Measurements from ENCODE around the gene ACOXL. TPM values are rescaled to one million over a fixed set of nuclear protein-coding genes. Genes with fewer than 3 reads are reported as not detected.

Gene ACOXL
- total and polyA plus RNA-seq, 12 donors, result 0.05 to 0.19 (median 0.12) TPM; not detected in 8

DNA sequence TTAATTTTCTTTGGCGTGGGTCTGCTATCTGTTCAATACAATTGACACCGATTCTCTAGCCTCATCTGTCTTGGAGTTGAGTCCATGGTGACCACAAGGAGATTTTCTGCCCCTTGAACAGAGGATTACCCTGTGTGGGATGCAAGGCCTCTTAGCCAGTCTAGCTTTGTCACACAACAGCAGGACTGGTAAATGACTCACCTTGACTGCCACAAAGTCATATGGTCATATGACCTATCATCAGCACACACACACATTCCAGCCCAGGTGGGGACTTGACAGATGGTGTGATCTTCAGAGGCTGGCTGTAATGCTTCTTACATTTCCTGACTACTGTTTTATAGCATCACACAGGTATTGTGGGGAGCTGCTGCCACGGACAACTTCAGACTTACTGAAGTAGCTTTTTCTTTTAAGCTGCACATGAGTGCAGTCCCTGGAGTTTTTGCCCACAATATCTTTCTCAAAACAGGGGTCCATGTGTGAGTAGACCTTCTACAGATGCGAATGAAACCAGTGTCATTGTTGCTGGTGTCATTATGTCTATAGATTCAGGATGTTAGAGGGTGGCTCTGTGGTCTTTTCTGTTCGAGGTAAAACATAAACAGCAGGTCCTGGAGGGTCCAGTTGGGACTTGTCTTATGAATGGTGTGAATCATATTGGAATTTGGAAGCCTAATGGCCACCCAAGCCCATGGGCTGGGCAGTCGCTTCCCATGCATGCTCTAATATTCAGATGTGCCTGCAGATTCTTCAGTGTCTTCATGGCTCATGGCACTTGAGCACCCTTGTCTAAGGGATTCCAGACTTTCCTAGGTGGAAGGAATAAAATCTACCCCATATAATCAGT, 18.6 kb upstream of the ACOXL start:
- no peak for DNase-seq
- H3K27ac ChIP-seq, result no peak overlapping the region
- peaks cover 7 to 15% of the 10 kb centered on the region in 2 donors for H3K4me1 ChIP-seq (replicated peaks in 1 of 2)
- TF ChIP-seq, protein P1, sequence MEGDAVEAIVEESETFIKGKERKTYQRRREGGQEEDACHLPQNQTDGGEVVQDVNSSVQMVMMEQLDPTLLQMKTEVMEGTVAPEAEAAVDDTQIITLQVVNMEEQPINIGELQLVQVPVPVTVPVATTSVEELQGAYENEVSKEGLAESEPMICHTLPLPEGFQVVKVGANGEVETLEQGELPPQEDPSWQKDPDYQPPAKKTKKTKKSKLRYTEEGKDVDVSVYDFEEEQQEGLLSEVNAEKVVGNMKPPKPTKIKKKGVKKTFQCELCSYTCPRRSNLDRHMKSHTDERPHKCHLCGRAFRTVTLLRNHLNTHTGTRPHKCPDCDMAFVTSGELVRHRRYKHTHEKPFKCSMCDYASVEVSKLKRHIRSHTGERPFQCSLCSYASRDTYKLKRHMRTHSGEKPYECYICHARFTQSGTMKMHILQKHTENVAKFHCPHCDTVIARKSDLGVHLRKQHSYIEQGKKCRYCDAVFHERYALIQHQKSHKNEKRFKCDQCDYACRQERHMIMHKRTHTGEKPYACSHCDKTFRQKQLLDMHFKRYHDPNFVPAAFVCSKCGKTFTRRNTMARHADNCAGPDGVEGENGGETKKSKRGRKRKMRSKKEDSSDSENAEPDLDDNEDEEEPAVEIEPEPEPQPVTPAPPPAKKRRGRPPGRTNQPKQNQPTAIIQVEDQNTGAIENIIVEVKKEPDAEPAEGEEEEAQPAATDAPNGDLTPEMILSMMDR (IDR thresholded peaks at IDR 0.05), result no peak
- TF ChIP-seq POLR2A (IDR thresholded peaks at IDR 0.05), result no peak
- no peak overlapping the region for H3K4me3 ChIP-seq
- H3K27me3 ChIP-seq, result no peaks in the 10 kb centered on the region
- intact Hi-C loops (cut with DNase I), result no loop called here
- 82 to 92% (median 88%) methylated on average over 6 of the region's 6 CpGs for WGBS, 4 donors
- no peaks in the 10 kb centered on the region for H3K9me3 ChIP-seq (replicated peaks in 1 of 3)
- no peaks in the 10 kb centered on the region for H3K36me3 ChIP-seq (replicated peaks in 1 of 2)

DNA sequence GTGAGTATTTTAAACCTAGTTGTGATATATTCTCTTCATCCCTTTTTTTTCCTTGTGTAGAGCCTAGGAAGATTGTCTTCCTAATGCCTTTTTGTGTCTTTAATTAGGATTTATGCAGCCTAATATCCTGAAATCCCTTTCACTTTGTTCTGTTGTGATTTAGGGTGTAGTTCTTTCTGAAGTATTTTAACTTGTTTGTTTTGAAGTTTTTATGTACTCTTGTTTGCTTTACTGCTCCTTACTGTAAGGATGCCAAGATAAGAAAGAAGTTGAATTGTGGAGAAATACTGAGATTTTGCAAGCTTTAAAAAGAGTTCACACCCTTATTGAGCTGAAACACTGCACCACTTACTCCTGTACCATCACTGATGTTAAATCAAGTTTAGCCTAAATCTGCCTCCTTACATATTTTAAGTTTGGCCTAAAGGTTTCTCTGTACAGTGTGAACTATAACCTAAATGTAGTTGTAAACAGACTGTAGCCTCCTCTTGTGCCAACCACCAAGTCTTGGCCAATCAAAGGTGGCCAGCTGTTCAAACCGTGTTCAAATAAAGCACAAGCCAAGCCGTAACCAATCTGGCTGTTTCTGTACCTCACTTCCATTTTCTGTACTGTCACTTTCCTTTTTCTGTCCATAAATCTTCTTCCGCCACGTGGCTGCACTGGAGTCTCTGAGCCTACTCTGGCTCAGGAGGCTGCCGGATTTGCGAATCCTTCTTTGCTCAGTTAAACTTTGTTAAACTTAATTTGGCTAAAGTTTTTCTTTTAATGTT, 17.7 kb upstream of the ACOXL start:
- intact Hi-C loops (cut with DNase I), result no loop called here
- no peaks in the 10 kb centered on the region for H3K27me3 ChIP-seq
- no peaks in the 10 kb centered on the region for H3K9me3 ChIP-seq (replicated peaks in 1 of 3)
- DNase-seq, result no peak
- H3K4me1 ChIP-seq (replicated peaks in 1 of 2), result peaks cover 7 to 21% of the 10 kb centered on the region in 2 donors
- no peaks in the 10 kb centered on the region for H3K36me3 ChIP-seq (replicated peaks in 1 of 2)
- TF ChIP-seq POLR2A (IDR thresholded peaks at IDR 0.05), result no peak
- TF ChIP-seq, protein P1 (IDR thresholded peaks at IDR 0.05), result no peak
- 67 to 77% (median 71%) methylated on average over 6 of the region's 6 CpGs for WGBS, 4 donors
- no peak overlapping the region for H3K27ac ChIP-seq
- no peak overlapping the region for H3K4me3 ChIP-seq

DNA sequence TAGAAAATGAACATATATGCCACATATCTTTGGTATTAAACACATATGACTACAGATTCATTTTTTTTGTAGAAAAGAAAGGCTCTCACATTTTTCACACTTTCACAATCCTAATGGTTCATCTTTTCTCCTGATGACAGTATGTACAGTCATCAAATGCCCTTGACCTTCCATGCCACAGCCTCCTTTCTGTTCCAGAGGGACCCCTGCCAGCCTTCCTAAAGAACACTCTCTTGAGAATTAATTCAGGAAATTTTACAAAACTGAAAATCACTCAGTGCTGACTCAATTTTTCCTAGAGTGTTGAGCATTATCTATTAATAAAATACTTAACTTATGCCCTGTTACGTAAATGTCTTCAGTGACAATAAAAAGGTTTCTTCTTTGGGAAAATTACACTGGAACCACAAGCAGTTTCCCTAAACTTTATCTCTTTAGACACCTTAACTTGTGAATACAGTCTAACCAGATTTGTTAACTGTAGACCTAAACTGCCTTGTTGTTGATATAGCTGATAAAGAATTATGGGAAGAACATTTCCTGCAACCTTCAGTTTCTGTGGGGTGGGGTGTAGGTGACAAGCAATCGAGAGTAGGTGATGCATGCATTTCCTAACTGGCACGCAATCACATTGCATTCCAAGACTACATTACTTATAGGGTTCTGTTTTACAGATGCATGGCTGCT, 15.3 kb upstream of the ACOXL start:
- Histone ChIP-seq H3K9me3 (replicated peaks in 1 of 3) (no peaks in the 10 kb centered on the region), H3K27ac (peak overlapping the region in 3 of 5 donors; percentile 55 to 63 (median 56)), H3K27me3 (no peaks in the 10 kb centered on the region), H3K4me1 (replicated peaks in 1 of 2) (peaks cover 7 to 28% of the 10 kb centered on the region in 2 donors), H3K4me3 (no peak overlapping the region), H3K36me3 (replicated peaks in 1 of 2) (no peaks in the 10 kb centered on the region)
- TF ChIP-seq POLR2A (IDR thresholded peaks at IDR 0.05), result no peak
- TF ChIP-seq, protein P1 (IDR thresholded peaks at IDR 0.05), result no peak
- intact Hi-C loops (cut with DNase I), result no loop called here
- 31 to 41% (median 38%) methylated on average over 3 of the region's 3 CpGs for WGBS, 4 donors
- DNase-seq, result peak; percentile 77 to 90 (median 87)

DNA sequence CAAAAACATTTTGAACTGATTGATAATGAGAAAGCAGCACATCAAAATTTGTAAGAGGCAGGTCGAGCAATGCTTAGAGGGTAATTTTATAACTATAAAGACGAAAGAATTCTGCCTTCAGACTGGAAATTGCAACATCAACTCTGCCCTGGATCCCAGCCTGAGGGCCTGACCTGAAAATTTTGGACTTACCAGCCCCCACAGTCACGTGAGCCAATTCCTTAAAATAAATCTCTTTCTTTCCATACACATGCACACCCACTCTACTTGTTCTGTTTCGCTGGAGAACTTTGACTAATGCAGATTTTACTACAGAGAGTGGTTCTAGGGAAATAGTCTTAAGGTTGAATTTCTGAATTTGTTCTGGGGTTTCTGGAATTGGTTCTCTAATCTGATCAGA, 14.6 kb upstream of the ACOXL start:
- no peak for TF ChIP-seq POLR2A (IDR thresholded peaks at IDR 0.05)
- TF ChIP-seq, protein P1 (IDR thresholded peaks at IDR 0.05), result no peak
- 25 to 33% (median 30%) methylated on average over 4 of the region's 4 CpGs for WGBS, 4 donors
- Histone ChIP-seq H3K36me3 (replicated peaks in 1 of 2) (no peaks in the 10 kb centered on the region), H3K27me3 (no peaks in the 10 kb centered on the region), H3K4me1 (replicated peaks in 1 of 2) (peaks cover 7 to 28% of the 10 kb centered on the region in 2 donors), H3K27ac (peak overlapping the region in 2 of 5 donors; percentile 55 to 63), H3K9me3 (replicated peaks in 1 of 3) (no peaks in the 10 kb centered on the region), H3K4me3 (no peak overlapping the region)
- intact Hi-C loops (cut with DNase I), result no loop called here
- peak; percentile 41 to 75 (median 62) for DNase-seq
